ENCODE results near the gene PSD. TPM values are rescaled to one million over a fixed set of nuclear protein-coding genes. Genes with fewer than 3 reads are reported as not detected.

PSD gene
- total and polyA plus RNA-seq, 11 donors: 0.14 to 1.7 (median 0.84) TPM

GRCh38 chr10:102367441-102367840, 51.1 kb downstream of the PSD start:
- DNase-seq (no peak), ATAC-seq (no peak)
- TF ChIP-seq POLR2A (IDR thresholded peaks at IDR 0.05): no peak
- TF ChIP-seq CTCF (IDR thresholded peaks at IDR 0.05): no peak
- WGBS, 4 donors: 96 to 100% (median 100%) methylated on average over 1 of the region's 1 CpG
- Histone ChIP-seq H3K27ac (no peak overlapping the region), H3K4me3 (no peak overlapping the region), H3K36me3 (peaks cover 7 to 100% (median 99%) of the 10 kb centered on the region in 9 donors), H3K9me3 (peaks cover 0 to 10% (median 0%) of the 10 kb centered on the region in 12 donors), H3K27me3 (no peaks in the 10 kb centered on the region), H3K4me1 (no peaks in the 10 kb centered on the region)
- intact Hi-C loops (cut with DNase I): no loop called here

DNA sequence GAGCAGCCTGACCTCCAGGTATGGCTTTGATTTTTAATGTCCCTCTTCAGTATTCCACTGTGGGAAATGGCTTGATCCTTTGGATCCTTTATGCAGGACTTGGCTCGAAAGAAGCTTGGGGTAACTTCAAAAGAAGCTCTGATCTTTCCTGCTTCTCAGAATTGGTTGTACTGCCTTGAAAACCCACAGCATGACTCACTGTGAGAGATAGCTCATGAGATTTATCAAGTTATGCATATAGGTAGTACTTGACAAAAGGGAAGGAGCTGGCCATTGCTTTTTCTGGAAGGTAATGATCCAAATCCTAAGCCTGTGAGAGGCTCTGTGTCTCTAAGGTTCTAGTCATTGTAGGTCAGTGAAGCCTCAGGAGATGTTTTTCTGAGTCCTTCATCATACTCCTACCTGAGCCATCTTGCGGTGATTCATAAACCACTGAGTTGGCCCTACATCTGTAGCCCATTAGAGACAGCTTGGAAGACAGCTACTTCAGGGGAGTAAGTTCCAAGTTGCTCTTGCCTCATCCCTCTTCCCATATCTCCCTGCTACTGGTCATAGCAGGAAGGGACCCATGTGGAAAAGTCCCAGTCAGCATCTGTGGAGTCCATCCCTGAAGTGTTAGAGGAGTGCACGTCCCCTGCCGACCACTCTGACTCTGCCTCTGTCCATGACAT, 59.7 kb downstream of the PSD start:
- no peak for ATAC-seq
- Histone ChIP-seq H3K36me3 (peaks cover 3 to 99% (median 96%) of the 10 kb centered on the region in 9 donors), H3K9me3 (no peaks in the 10 kb centered on the region), H3K27me3 (no peaks in the 10 kb centered on the region), H3K27ac (no peak overlapping the region), H3K4me1 (no peaks in the 10 kb centered on the region), H3K4me3 (no peak overlapping the region)
- DNase-seq: no peak
- intact Hi-C loops (cut with DNase I): no loop called here
- no peak for TF ChIP-seq POLR2A (IDR thresholded peaks at IDR 0.05)
- TF ChIP-seq CTCF (IDR thresholded peaks at IDR 0.05): no peak
- WGBS, 4 donors: 86 to 96% (median 89%) methylated on average over 4 of the region's 4 CpGs

- Histone ChIP-seq H3K9me3 (no peaks in the 10 kb centered on the region), H3K36me3 (peaks cover 3 to 95% (median 83%) of the 10 kb centered on the region in 9 donors), H3K27ac (no peak overlapping the region), H3K27me3 (no peaks in the 10 kb centered on the region), H3K4me3 (no peak overlapping the region), H3K4me1 (no peaks in the 10 kb centered on the region)
- ATAC-seq: no peak
- TF ChIP-seq POLR2A (IDR thresholded peaks at IDR 0.05): no peak
- TF ChIP-seq CTCF (IDR thresholded peaks at IDR 0.05): no peak
- 68 to 85% (median 78%) methylated on average over 3 of the region's 3 CpGs for WGBS, 4 donors
- DNase-seq: no peak
- intact Hi-C loops (cut with DNase I): loop anchor here in 6 of 10 donors (5.0 kb wide), 2 partner anchors 182 to 187 kb away; no protein-coding TSS in a partner anchor
Observed at GRCh38 chr10:102354451-102354850, 64.1 kb downstream of the PSD start.

MicroRNAs within 50 kb of the gene (microRNA counts, 767-probe panel; counts per million panel counts)
- microRNA hsa-miR-146b-3p (0 to 71.6 counts per million in 2 donors), microRNA hsa-miR-146b-5p (0 to 71.6 counts per million in 2 donors)

Small RNAs within 50 kb of the gene (microRNA-seq; reads per million reads assigned to microRNA genes)
- gene MIR146B: 147 to 1,894 (median 211) reads per million in 4 donors

Other genes starting within 250 kb of the PSD start
- gene ELOVL3, start 192.5 kb downstream of the PSD start, total RNA-seq: under 1 TPM in 2 of 9 donors, not detected in 7; 0.20 to 0.25 TPM
- gene ELOVL3, start 192.5 kb downstream of the PSD start, polyA plus RNA-seq: under 1 TPM in 1 of 2 donors, not detected in 1; 0.17 TPM
- gene PITX3, start 177.3 kb downstream of the PSD start, total RNA-seq: 1 to 10 TPM in 6 of 9 donors, under 1 TPM in 3; 0.18 to 3.3 (median 1.3) TPM
- gene PITX3, start 177.3 kb downstream of the PSD start, polyA plus RNA-seq: 1 to 10 TPM; 1.2 to 9.5 TPM
- gene GBF1, start 173.3 kb downstream of the PSD start, total RNA-seq: 10 to 100 TPM; 39.9 to 70.0 (median 48.3) TPM
- gene GBF1, start 173.3 kb downstream of the PSD start, polyA plus RNA-seq: 10 to 100 TPM; 15.5 to 46.3 TPM
- gene NFKB2, start 23.1 kb downstream of the PSD start, total RNA-seq: 10 to 100 TPM in 8 of 9 donors, 1 to 10 TPM in 1; 9.6 to 50.4 (median 17.2) TPM
- 10 to 100 TPM in 1 of 2 donors, 1 to 10 TPM in 1; 9.6 to 20.1 TPM for gene NFKB2, start 23.1 kb downstream of the PSD start, polyA plus RNA-seq
- gene FBXL15, start 2.1 kb upstream of the PSD start, total RNA-seq: 10 to 100 TPM in 6 of 9 donors, 1 to 10 TPM in 3; 6.6 to 13.9 (median 10.2) TPM
- gene FBXL15, start 2.1 kb upstream of the PSD start, polyA plus RNA-seq: 10 to 100 TPM in 1 of 2 donors, 1 to 10 TPM in 1; 9.9 to 20.0 TPM
- gene CUEDC2, start 13.8 kb upstream of the PSD start, total RNA-seq: 100 to 1,000 TPM in 1 of 9 donors, 10 to 100 TPM in 8; 62.0 to 107 (median 79.2) TPM
- 10 to 100 TPM; 73.4 to 81.2 TPM for gene CUEDC2, start 13.8 kb upstream of the PSD start, polyA plus RNA-seq
- under 1 TPM in 2 of 9 donors, not detected in 7; 0.18 to 0.21 TPM for gene C10orf95, start 32.8 kb upstream of the PSD start, total RNA-seq
- not detected for gene C10orf95, start 32.8 kb upstream of the PSD start, polyA plus RNA-seq
- 100 to 1,000 TPM; 103 to 175 (median 119) TPM for gene ACTR1A, start 83.9 kb upstream of the PSD start, total RNA-seq
- gene ACTR1A, start 83.9 kb upstream of the PSD start, polyA plus RNA-seq: 100 to 1,000 TPM; 100 to 156 TPM
- 10 to 100 TPM in 1 of 9 donors, 1 to 10 TPM in 8; 5.8 to 12.7 (median 7.7) TPM for gene SUFU, start 85.2 kb upstream of the PSD start, total RNA-seq
- gene SUFU, start 85.2 kb upstream of the PSD start, polyA plus RNA-seq: 1 to 10 TPM; 3.7 to 5.3 TPM
- gene TRIM8, start 225.7 kb upstream of the PSD start, total RNA-seq: 100 to 1,000 TPM in 6 of 9 donors, 10 to 100 TPM in 3; 91.5 to 225 (median 107) TPM
- 10 to 100 TPM; 38.9 to 94.6 TPM for gene TRIM8, start 225.7 kb upstream of the PSD start, polyA plus RNA-seq